K562 (cell line): ENCODE data around the gene PRSS22. TPM values are rescaled to one million over a fixed set of nuclear protein-coding genes. Genes with fewer than 3 reads are reported as not detected.
A peak's percentile ranks its signal among the peaks of the same experiment; 100 is the strongest.

Source experiments
- CTBP1 ChIP-seq: fragments of 450-650 bp; IDR thresholded peaks from 2 replicates; pipeline ENCODE4 v1.6.1; 2016; ENCODE audit warnings: borderline replicate concordance
- HNRNPH1 ChIP-seq: fragments of 200-400 bp; formaldehyde crosslinking; optimal IDR thresholded peaks from 2 replicates; pipeline ENCODE3; 2017; ENCODE audit warnings: low read depth, mild to moderate bottlenecking, low read length, moderate library complexity
- MCM2 ChIP-seq: fragments of 450-650 bp; IDR thresholded peaks from 2 replicates; pipeline ENCODE4 v1.6.1; 2017; ENCODE audit warnings: low read depth, mild to moderate bottlenecking
- NFYB ChIP-seq: IDR thresholded peaks from 2 replicates; pipeline ENCODE4 v1.6.1; 2011; ENCODE audit warnings: mild to moderate bottlenecking, moderate library complexity; ENCODE audit not compliant: insufficient read length; ENCODE audit errors: extremely low read depth
- SMAD3 ChIP-seq: fragments of 450-650 bp; formaldehyde crosslinking; conservative IDR thresholded peaks from 2 replicates; pipeline ENCODE4 v1.4.0; 2020; ENCODE audit warnings: mild to moderate bottlenecking
- TSC22D4 ChIP-seq: fragments of 450-650 bp; IDR thresholded peaks from 2 replicates; pipeline ENCODE4 v1.6.1; 2016; ENCODE audit warnings: missing genetic modification characterization, missing biosample characterization, control low read depth
- ZNF212 ChIP-seq: fragments of 450-650 bp; formaldehyde crosslinking; IDR thresholded peaks from 2 replicates; pipeline ENCODE4 v1.4.0; 2020; ENCODE audit warnings: mild to moderate bottlenecking
- polyA plus RNA-seq, 8 experiments: library from polyadenylated mRNA; depleted of rRNA in 4 of 8; stranded (reverse) in 5 of 8; unstranded in 3 of 8; fragments of >200 nt; fragmentation: Nextera tagmentation in 2 of 8; fragmentation: Illumina TruSeq in 1 of 8; extraction: Ambion mirVana in 2 of 8; extraction: Trizol in 1 of 8; gene quantifications; 2 replicates each; pipeline versions ENCODE4 v1.2.1 to v1.2.3, GENCODE V29; 2011 to 2014; ENCODE audit warnings: inconsistent platforms in 1 of 8, missing spikeins in 1 of 8
- total RNA-seq, 7 experiments: library from RNA; depleted of rRNA in 6 of 7; stranded (reverse); fragments of >200 nt in 6 of 7; fragmentation: Illumina TruSeq in 2 of 7; extraction: Trizol in 2 of 7; gene quantifications; 2 replicates each; pipeline versions ENCODE4 v1.2.1 to v1.2.3, GENCODE V29; 2011 to 2021; ENCODE audit warnings: low replicate concordance in 1 of 7
- TF ChIP-seq, protein P1 (sequence below): fragments of 250-450 bp; sonication (Bioruptor Pico); IDR thresholded peaks from 2 replicates; pipeline ENCODE4 v1.9.0; 2021; ENCODE audit warnings: mild to moderate bottlenecking, inconsistent platforms
- TF ChIP-seq, protein P2 (sequence below): fragments of 150-350 bp; IDR thresholded peaks from 2 replicates; pipeline ENCODE4 v1.6.1; 2014; ENCODE audit warnings: low read depth, mild to moderate bottlenecking, low read length, borderline replicate concordance
- TF ChIP-seq, protein P3 (sequence below): fragments of 450-650 bp; IDR thresholded peaks from 2 replicates; pipeline ENCODE4 v1.7.0; 2016; ENCODE audit warnings: borderline replicate concordance
- TF ChIP-seq, protein P4 (sequence below), 2 experiments: fragments of 150-350 bp in 1 of 2; IDR thresholded peaks; 2 replicates each; pipeline ENCODE4 v1.6.1; 2012 to 2016; ENCODE audit warnings: low read depth in 2 of 2, low read length in 2 of 2, mild to moderate bottlenecking in 1 of 2, moderate library complexity in 1 of 2
- TF ChIP-seq, protein P5 (sequence below): fragments of 200-800 bp; sonication (Bioruptor generic); IDR thresholded peaks from 2 replicates; pipeline ENCODE4 v1.6.1; 2017; ENCODE audit warnings: missing genetic modification characterization, missing compliant biosample characterization

The PRSS22 gene
- total and polyA plus RNA-seq, 9 of the 15 experiments (the other 6 are each of a cell fraction or from before 2014, with no cell fraction given), result 0.13 to 0.42 TPM; not detected in 7

DNA sequence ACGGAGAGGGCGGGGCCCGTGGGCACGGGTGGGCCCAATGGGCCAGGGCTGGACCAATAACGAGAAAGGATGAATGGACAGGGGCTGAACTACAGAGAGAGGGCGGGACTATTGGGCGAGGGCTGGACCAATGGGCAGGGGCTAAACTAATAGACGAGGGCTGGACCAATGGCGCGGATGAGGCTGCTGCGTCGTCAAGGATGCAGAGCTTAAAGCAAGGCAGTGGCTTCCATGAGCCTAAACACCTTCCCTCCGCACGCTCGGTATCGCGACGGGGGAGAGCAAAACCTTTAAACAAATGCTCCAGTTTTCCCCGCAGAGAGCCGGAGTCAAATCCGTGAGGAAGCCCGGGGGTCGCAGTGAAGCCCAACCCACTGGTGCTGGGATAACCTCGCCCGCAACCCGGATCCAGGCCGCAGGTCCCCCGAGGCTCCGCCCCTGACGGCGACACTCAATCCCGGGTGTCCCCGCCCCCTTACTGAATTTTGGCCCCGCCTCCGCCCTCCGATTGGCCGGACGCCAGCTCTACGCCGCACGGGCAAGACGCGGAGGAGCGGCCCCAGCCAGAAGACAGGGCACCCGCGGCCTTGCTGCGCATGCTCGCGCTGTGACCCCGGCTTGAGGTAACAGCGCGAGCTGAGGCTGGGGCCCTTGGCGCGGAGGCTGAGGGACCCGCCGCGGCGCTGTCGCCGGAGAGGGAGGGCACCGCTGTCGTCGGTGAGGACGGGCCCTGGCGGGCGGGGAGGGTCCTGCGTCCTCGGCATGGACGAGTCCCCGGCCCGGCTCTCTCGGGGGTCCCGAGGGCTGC lies 24.9 kb upstream of the PRSS22 start, which contains the start of gene FLYWCH2 (continued):
- TF ChIP-seq, protein P1, sequence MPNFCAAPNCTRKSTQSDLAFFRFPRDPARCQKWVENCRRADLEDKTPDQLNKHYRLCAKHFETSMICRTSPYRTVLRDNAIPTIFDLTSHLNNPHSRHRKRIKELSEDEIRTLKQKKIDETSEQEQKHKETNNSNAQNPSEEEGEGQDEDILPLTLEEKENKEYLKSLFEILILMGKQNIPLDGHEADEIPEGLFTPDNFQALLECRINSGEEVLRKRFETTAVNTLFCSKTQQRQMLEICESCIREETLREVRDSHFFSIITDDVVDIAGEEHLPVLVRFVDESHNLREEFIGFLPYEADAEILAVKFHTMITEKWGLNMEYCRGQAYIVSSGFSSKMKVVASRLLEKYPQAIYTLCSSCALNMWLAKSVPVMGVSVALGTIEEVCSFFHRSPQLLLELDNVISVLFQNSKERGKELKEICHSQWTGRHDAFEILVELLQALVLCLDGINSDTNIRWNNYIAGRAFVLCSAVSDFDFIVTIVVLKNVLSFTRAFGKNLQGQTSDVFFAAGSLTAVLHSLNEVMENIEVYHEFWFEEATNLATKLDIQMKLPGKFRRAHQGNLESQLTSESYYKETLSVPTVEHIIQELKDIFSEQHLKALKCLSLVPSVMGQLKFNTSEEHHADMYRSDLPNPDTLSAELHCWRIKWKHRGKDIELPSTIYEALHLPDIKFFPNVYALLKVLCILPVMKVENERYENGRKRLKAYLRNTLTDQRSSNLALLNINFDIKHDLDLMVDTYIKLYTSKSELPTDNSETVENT (CRISPR knock-in tag), result peak; percentile 80; the same call in 1 of the 2 replicates
- no peak for TF ChIP-seq MCM2
- TF ChIP-seq SMAD3 (CRISPR knock-in tag), result peak; percentile 60; the same call in 1 of the 2 replicates
- TF ChIP-seq TSC22D4 (tag), result no peak
- TF ChIP-seq, protein P2, sequence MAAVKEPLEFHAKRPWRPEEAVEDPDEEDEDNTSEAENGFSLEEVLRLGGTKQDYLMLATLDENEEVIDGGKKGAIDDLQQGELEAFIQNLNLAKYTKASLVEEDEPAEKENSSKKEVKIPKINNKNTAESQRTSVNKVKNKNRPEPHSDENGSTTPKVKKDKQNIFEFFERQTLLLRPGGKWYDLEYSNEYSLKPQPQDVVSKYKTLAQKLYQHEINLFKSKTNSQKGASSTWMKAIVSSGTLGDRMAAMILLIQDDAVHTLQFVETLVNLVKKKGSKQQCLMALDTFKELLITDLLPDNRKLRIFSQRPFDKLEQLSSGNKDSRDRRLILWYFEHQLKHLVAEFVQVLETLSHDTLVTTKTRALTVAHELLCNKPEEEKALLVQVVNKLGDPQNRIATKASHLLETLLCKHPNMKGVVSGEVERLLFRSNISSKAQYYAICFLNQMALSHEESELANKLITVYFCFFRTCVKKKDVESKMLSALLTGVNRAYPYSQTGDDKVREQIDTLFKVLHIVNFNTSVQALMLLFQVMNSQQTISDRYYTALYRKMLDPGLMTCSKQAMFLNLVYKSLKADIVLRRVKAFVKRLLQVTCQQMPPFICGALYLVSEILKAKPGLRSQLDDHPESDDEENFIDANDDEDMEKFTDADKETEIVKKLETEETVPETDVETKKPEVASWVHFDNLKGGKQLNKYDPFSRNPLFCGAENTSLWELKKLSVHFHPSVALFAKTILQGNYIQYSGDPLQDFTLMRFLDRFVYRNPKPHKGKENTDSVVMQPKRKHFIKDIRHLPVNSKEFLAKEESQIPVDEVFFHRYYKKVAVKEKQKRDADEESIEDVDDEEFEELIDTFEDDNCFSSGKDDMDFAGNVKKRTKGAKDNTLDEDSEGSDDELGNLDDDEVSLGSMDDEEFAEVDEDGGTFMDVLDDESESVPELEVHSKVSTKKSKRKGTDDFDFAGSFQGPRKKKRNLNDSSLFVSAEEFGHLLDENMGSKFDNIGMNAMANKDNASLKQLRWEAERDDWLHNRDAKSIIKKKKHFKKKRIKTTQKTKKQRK, result no peak; the same call in 1 of the 2 replicates
- peak; percentile 94 for TF ChIP-seq NFYB
- TF ChIP-seq, protein P3, sequence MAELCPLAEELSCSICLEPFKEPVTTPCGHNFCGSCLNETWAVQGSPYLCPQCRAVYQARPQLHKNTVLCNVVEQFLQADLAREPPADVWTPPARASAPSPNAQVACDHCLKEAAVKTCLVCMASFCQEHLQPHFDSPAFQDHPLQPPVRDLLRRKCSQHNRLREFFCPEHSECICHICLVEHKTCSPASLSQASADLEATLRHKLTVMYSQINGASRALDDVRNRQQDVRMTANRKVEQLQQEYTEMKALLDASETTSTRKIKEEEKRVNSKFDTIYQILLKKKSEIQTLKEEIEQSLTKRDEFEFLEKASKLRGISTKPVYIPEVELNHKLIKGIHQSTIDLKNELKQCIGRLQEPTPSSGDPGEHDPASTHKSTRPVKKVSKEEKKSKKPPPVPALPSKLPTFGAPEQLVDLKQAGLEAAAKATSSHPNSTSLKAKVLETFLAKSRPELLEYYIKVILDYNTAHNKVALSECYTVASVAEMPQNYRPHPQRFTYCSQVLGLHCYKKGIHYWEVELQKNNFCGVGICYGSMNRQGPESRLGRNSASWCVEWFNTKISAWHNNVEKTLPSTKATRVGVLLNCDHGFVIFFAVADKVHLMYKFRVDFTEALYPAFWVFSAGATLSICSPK, result no peak
- no peak for TF ChIP-seq ZNF212 (CRISPR knock-in tag)
- TF ChIP-seq, protein P4, sequence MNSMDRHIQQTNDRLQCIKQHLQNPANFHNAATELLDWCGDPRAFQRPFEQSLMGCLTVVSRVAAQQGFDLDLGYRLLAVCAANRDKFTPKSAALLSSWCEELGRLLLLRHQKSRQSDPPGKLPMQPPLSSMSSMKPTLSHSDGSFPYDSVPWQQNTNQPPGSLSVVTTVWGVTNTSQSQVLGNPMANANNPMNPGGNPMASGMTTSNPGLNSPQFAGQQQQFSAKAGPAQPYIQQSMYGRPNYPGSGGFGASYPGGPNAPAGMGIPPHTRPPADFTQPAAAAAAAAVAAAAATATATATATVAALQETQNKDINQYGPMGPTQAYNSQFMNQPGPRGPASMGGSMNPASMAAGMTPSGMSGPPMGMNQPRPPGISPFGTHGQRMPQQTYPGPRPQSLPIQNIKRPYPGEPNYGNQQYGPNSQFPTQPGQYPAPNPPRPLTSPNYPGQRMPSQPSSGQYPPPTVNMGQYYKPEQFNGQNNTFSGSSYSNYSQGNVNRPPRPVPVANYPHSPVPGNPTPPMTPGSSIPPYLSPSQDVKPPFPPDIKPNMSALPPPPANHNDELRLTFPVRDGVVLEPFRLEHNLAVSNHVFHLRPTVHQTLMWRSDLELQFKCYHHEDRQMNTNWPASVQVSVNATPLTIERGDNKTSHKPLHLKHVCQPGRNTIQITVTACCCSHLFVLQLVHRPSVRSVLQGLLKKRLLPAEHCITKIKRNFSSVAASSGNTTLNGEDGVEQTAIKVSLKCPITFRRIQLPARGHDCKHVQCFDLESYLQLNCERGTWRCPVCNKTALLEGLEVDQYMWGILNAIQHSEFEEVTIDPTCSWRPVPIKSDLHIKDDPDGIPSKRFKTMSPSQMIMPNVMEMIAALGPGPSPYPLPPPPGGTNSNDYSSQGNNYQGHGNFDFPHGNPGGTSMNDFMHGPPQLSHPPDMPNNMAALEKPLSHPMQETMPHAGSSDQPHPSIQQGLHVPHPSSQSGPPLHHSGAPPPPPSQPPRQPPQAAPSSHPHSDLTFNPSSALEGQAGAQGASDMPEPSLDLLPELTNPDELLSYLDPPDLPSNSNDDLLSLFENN (IDR thresholded peaks at IDR 0.05; ENCODE audit: low read depth in 2 of 2, low read length in 2 of 2), result 0 out of 4 replicates have a peak, but pooled peaks of 1 of the 2 experiments have one; percentile 5
- TF ChIP-seq HNRNPH1, result no peak
- TF ChIP-seq, protein P5, sequence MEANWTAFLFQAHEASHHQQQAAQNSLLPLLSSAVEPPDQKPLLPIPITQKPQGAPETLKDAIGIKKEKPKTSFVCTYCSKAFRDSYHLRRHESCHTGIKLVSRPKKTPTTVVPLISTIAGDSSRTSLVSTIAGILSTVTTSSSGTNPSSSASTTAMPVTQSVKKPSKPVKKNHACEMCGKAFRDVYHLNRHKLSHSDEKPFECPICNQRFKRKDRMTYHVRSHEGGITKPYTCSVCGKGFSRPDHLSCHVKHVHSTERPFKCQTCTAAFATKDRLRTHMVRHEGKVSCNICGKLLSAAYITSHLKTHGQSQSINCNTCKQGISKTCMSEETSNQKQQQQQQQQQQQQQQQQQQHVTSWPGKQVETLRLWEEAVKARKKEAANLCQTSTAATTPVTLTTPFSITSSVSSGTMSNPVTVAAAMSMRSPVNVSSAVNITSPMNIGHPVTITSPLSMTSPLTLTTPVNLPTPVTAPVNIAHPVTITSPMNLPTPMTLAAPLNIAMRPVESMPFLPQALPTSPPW, result peak; percentile 69; the same call in 1 of the 2 replicates
- TF ChIP-seq CTBP1, result peak; percentile 13; the same call in 1 of the 2 replicates
